H1 (cell line): ENCODE measurements around the gene NDUFB6. TPM values are rescaled to one million over a fixed set of nuclear protein-coding genes. Genes with fewer than 3 reads are reported as not detected.

Experiments used
- CTCF ChIA-PET: fragments of 300-600 bp; sonication (Branson Sonifier 250); formaldehyde crosslinking; loops from one replicate; lab custom pipeline; 2021; ENCODE audit not compliant: partially characterized antibody; lab: Charles Lee
- POLR2A ChIA-PET: fragments of 300-600 bp; sonication (Branson Sonifier 250); formaldehyde crosslinking; loops from one replicate; lab custom pipeline; 2021; ENCODE audit warnings: inconsistent platforms; ENCODE audit not compliant: partially characterized antibody; lab: Charles Lee
- DNase-seq, 2 experiments: peaks; one replicate each; pipeline versions ENCODE4 v3.0.0 to v3.0.0-alpha.2; 2010 to 2022; ENCODE audit warnings: low spot score in 2 of 2, low read depth in 1 of 2, mixed read lengths in 1 of 2
- FAIRE-seq: peaks from 2 replicates; lab custom pipeline; 2011; peaks lifted over from hg19 to GRCh38; lab: Jason Lieb, UNC
- H2AFZ ChIP-seq: 2 replicates; pipeline ENCODE4 v1.8.1; 2012; ENCODE audit warnings: low read length, inconsistent platforms
- H2AK5ac ChIP-seq: 2 replicates; pipeline ENCODE4 v1.6.1; 2013; ENCODE audit warnings: low read depth, low read length
- H2BK120ac ChIP-seq: replicated peaks from 2 replicates; pipeline ENCODE3; 2013; ENCODE audit warnings: low read depth, low read length, inconsistent platforms
- H2BK12ac ChIP-seq: 2 replicates; pipeline ENCODE4 v1.6.1; 2013; ENCODE audit warnings: low read depth, low read length
- H2BK15ac ChIP-seq: 2 replicates; pipeline ENCODE4 v1.6.1; 2013; ENCODE audit warnings: low read length
- H2BK20ac ChIP-seq: 2 replicates; pipeline ENCODE4 v1.6.1; 2013; ENCODE audit warnings: low read length
- H2BK5ac ChIP-seq: 2 replicates; pipeline ENCODE4 v1.6.1; 2013; ENCODE audit warnings: low read depth, low read length
- H3K14ac ChIP-seq: 2 replicates; pipeline ENCODE4 v1.6.1; 2013; ENCODE audit warnings: inconsistent platforms; ENCODE audit not compliant: insufficient read length
- H3K18ac ChIP-seq: 2 replicates; pipeline ENCODE4 v1.6.1; 2013; ENCODE audit warnings: low read length; ENCODE audit errors: extremely low read depth
- H3K23ac ChIP-seq: 2 replicates; pipeline ENCODE4 v1.6.1; 2013; ENCODE audit warnings: inconsistent platforms; ENCODE audit not compliant: insufficient read length
- H3K23me2 ChIP-seq: 2 replicates; pipeline ENCODE4 v1.6.1; 2013; ENCODE audit warnings: low read depth, low read length
- H3K27ac ChIP-seq: 2 replicates; pipeline ENCODE4 v1.6.1; 2011; ENCODE audit warnings: low read depth, low read length, inconsistent platforms
- H3K27me3 ChIP-seq, 4 experiments: replicated peaks in 1 of 4; 1 replicate in 1 of 4; 2 replicates in 3 of 4; pipeline versions ENCODE4 v1.6.1 to v1.8.1; 2011 to 2013; ENCODE audit warnings: low read length in 3 of 4, mild to moderate bottlenecking in 3 of 4, inconsistent platforms in 2 of 4, mixed read lengths in 2 of 4, moderate library complexity in 1 of 4; ENCODE audit not compliant: control insufficient read depth in 3 of 4, insufficient read depth in 3 of 4; ENCODE audit errors: extremely low read depth in 1 of 4
- H3K36me3 ChIP-seq, 4 experiments: 2 replicates each; pipeline versions ENCODE4 v1.6.1 to v1.8.1; 2011 to 2013; ENCODE audit warnings: mild to moderate bottlenecking in 4 of 4, low read length in 3 of 4, moderate library complexity in 2 of 4, control low read depth in 1 of 4, inconsistent platforms in 1 of 4; ENCODE audit not compliant: insufficient read depth in 4 of 4, control insufficient read depth in 2 of 4
- H3K4ac ChIP-seq: replicated peaks from 2 replicates; pipeline ENCODE3; 2013; ENCODE audit warnings: low read length, low read depth, mixed read lengths, inconsistent platforms; ENCODE audit not compliant: insufficient read length
- H3K4me1 ChIP-seq, 4 experiments: replicated peaks in 1 of 4; 1 replicate in 1 of 4; 2 replicates in 3 of 4; pipeline versions ENCODE4 v1.6.1 to v1.8.1; 2011 to 2013; ENCODE audit warnings: low read length in 3 of 4, inconsistent platforms in 2 of 4, mixed read lengths in 1 of 4; ENCODE audit not compliant: insufficient read depth in 4 of 4, control insufficient read depth in 3 of 4
- H3K4me2 ChIP-seq, 2 experiments: 2 replicates each; pipeline versions ENCODE4 v1.6.1 to v1.8.1; 2011 to 2013; ENCODE audit warnings: low read depth in 2 of 2, low read length in 2 of 2, control low read depth in 1 of 2, inconsistent platforms in 1 of 2, mild to moderate bottlenecking in 1 of 2; ENCODE audit not compliant: insufficient read depth in 1 of 2
- H3K4me3 ChIP-seq, 4 experiments: fragments of 200-600, 300-600 bp in 1 of 4; sonication (generic), shearing (Covaris generic), sonication (Bioruptor Twin) in 1 of 4; 2 replicates each; pipeline versions ENCODE4 v1.5.1 to v1.8.1; 2011 to 2016; ENCODE audit warnings: low read length in 4 of 4, low read depth in 3 of 4, control low read depth in 2 of 4, inconsistent platforms in 2 of 4, mild to moderate bottlenecking in 2 of 4, mixed read lengths in 1 of 4, moderate library complexity in 1 of 4; ENCODE audit not compliant: insufficient read depth in 2 of 4; ENCODE audit errors: extremely low read depth in 1 of 4
- H3K56ac ChIP-seq: replicated peaks from 2 replicates; pipeline ENCODE3; 2013; ENCODE audit warnings: low read depth, mild to moderate bottlenecking, mixed read lengths, low read length, inconsistent platforms; ENCODE audit not compliant: insufficient read length
- H3K79me1 ChIP-seq: 2 replicates; pipeline ENCODE4 v1.6.1; 2013; ENCODE audit warnings: low read depth, low read length, control low read depth
- H3K79me2 ChIP-seq, 2 experiments: 2 replicates each; pipeline versions ENCODE4 v1.6.1 to v1.8.1; 2012 to 2013; ENCODE audit warnings: low read length in 2 of 2, mild to moderate bottlenecking in 2 of 2, inconsistent platforms in 1 of 2; ENCODE audit not compliant: insufficient read depth in 2 of 2, control insufficient read depth in 1 of 2
- H3K9ac ChIP-seq, 4 experiments: replicated peaks in 1 of 4; 1 replicate in 1 of 4; 2 replicates in 3 of 4; pipeline versions ENCODE4 v1.6.1 to v1.8.1; 2011 to 2013; ENCODE audit warnings: low read depth in 3 of 4, low read length in 3 of 4, control low read depth in 2 of 4, mild to moderate bottlenecking in 2 of 4, moderate library complexity in 2 of 4, inconsistent platforms in 1 of 4; ENCODE audit errors: extremely low read depth in 1 of 4
- H3K9me3 ChIP-seq, 2 experiments: 2 replicates each; pipeline versions ENCODE4 v1.6.1 to v1.8.1; 2012 to 2013; ENCODE audit warnings: mild to moderate bottlenecking in 2 of 2, moderate library complexity in 2 of 2, control low read depth in 1 of 2, inconsistent platforms in 1 of 2, low read depth in 1 of 2, low read length in 1 of 2, mixed read lengths in 1 of 2; ENCODE audit not compliant: insufficient read depth in 2 of 2
- H4K20me1 ChIP-seq, 2 experiments: replicated peaks in 1 of 2; 2 replicates each; pipeline versions ENCODE3 to v1.8.1; 2011 to 2013; ENCODE audit warnings: inconsistent platforms in 2 of 2, low read length in 2 of 2, mild to moderate bottlenecking in 1 of 2; ENCODE audit not compliant: insufficient read depth in 2 of 2, control insufficient read depth in 1 of 2
- H4K5ac ChIP-seq: 2 replicates; pipeline ENCODE4 v1.6.1; 2013; ENCODE audit warnings: low read length, low read depth, mixed read lengths, inconsistent platforms; ENCODE audit not compliant: insufficient read length
- H4K8ac ChIP-seq: 2 replicates; pipeline ENCODE4 v1.8.0; 2013; ENCODE audit warnings: mild to moderate bottlenecking, moderate library complexity, low read length, inconsistent platforms; ENCODE audit not compliant: insufficient read depth; ENCODE audit errors: extremely low read depth
- H4K91ac ChIP-seq: replicated peaks from 2 replicates; pipeline ENCODE3; 2013; ENCODE audit warnings: low read length, mixed read lengths, inconsistent platforms; ENCODE audit not compliant: insufficient read length
- CHD1 ChIP-seq: IDR thresholded peaks from 2 replicates; pipeline ENCODE4 v1.6.1; 2012; ENCODE audit warnings: low read depth, low read length, improper control_type of control experiment
- CTBP2 ChIP-seq: IDR thresholded peaks from 2 replicates; pipeline ENCODE4 v1.7.0; 2011; ENCODE audit warnings: borderline replicate concordance, mild to moderate bottlenecking, moderate library complexity, mixed read lengths, low read length; ENCODE audit not compliant: insufficient read depth, insufficient read length
- EP300 ChIP-seq, 2 experiments: IDR thresholded peaks; 1 replicate in 1 of 2; 2 replicates in 1 of 2; pipeline ENCODE4 v1.6.1; 2011 to 2012; ENCODE audit warnings: low read depth in 2 of 2, low read length in 2 of 2, mild to moderate bottlenecking in 2 of 2, borderline replicate concordance in 1 of 2, inconsistent platforms in 1 of 2, moderate library complexity in 1 of 2
- RBBP5 ChIP-seq: IDR thresholded peaks from 2 replicates; pipeline ENCODE4 v1.7.1; 2012; ENCODE audit warnings: low read depth, mild to moderate bottlenecking, inconsistent platforms, low read length, moderate library complexity, borderline replicate concordance
- RXRA ChIP-seq: IDR thresholded peaks from 2 replicates; pipeline ENCODE4 v1.6.1; 2011; ENCODE audit warnings: low read depth, mild to moderate bottlenecking, low read length, moderate library complexity; ENCODE audit not compliant: insufficient read depth
- SAP30 ChIP-seq: fragments of 300-600 bp; sonication (generic); IDR thresholded peaks from 2 replicates; pipeline ENCODE4 v1.7.1; 2012; ENCODE audit warnings: low read length, moderate library complexity, mild to moderate bottlenecking, inconsistent platforms; ENCODE audit not compliant: insufficient read depth, insufficient replicate concordance
- SIN3A ChIP-seq, 2 experiments: IDR thresholded peaks in 1 of 2; conservative IDR thresholded peaks in 1 of 2; 2 replicates each; pipeline ENCODE4 v1.6.1; 2011 to 2012; ENCODE audit warnings: low read length in 2 of 2, improper control_type of control experiment in 1 of 2, low read depth in 1 of 2, mild to moderate bottlenecking in 1 of 2
- SP1 ChIP-seq: IDR thresholded peaks from 2 replicates; pipeline ENCODE4 v1.6.1; 2011; ENCODE audit warnings: low read depth, low read length
- TAF7 ChIP-seq: optimal IDR thresholded peaks from 2 replicates; pipeline ENCODE3; 2011; ENCODE audit warnings: low read depth, mild to moderate bottlenecking, inconsistent platforms, low read length, moderate library complexity, borderline replicate concordance
- WGBS, 2 experiments: shearing (Covaris generic) in 1 of 2; methylation state at CpG; one replicate each; pipeline versions ENCODE4 v1.1.6 to v1.1.7; 2013 to 2015; ENCODE audit warnings: low lambda C conversion rate in 2 of 2, mixed read lengths in 2 of 2, inconsistent platforms in 1 of 2, low coverage in 1 of 2, missing lambda C conversion rate in 1 of 2; ENCODE audit not compliant: insufficient replicate concordance in 2 of 2, insufficient coverage in 1 of 2, insufficient read length in 1 of 2; ENCODE audit errors: extremely low coverage in 1 of 2, missing lambda C conversion rate in 1 of 2; 5-methylcytosine and 5-hydroxymethylcytosine counted together
- polyA plus RNA-seq, 7 experiments: library from polyadenylated mRNA; depleted of rRNA in 3 of 7; stranded (reverse) in 5 of 7; unstranded in 2 of 7; fragments of >200 nt in 5 of 7; fragments of 200-250 nt in 2 of 7; gene quantifications; 1 replicate in 5 of 7; 2 replicates in 1 of 7; 4 replicates in 1 of 7; pipeline versions ENCODE4 v1.2.1 to v1.2.3, GENCODE V29; 2011 to 2013; ENCODE audit warnings: missing spikeins in 2 of 7, mixed read lengths in 2 of 7
- total RNA-seq: library from RNA; stranded (reverse); fragmentation: NEBNext Ultra II Directional; extraction: Animal tissue kit (Norgen Biotek cat#: 25700); gene quantifications from 2 replicates; pipeline ENCODE4 v1.2.1, GENCODE V29; 2021
- TF ChIP-seq, protein P1 (sequence below), 3 experiments: IDR thresholded peaks; 1 replicate in 2 of 3; 2 replicates in 1 of 3; pipeline versions ENCODE4 v1.5.1 to v1.6.1; 2011; ENCODE audit warnings: low read length in 3 of 3, mild to moderate bottlenecking in 3 of 3, inconsistent platforms in 2 of 3, low read depth in 1 of 3, moderate library complexity in 1 of 3; ENCODE audit not compliant: insufficient read depth in 1 of 3; ENCODE audit errors: control extremely low read depth in 1 of 3

The NDUFB6 gene
- total and polyA plus RNA-seq, 2 of the 8 experiments (the other 6 are each of a cell fraction or from before 2014, with no cell fraction given) = 55.8 to 61.4 TPM

GRCh38 chr9:32565967-32566366 is 7.0 kb downstream of the NDUFB6 start:
- Histone ChIP-seq H4K5ac (no peak overlapping the region), H3K14ac (no peak overlapping the region), H3K4ac (no peak overlapping the region), H2BK5ac (no peak overlapping the region), H3K79me2 (peaks cover 0 to 20% of the 10 kb centered on the region in 2 experiments; a peak in 2 of 4 replicates), H3K4me1 (no peaks in the 10 kb centered on the region), H3K9ac (no peak overlapping the region), H3K79me1 (peaks cover 4% of the 10 kb centered on the region), H4K91ac (no peak overlapping the region), H3K23me2 (no peaks in the 10 kb centered on the region), H2BK15ac (no peak overlapping the region), H2AFZ (no peak overlapping the region), H3K56ac (no peak overlapping the region), H4K20me1 (peaks cover 0 to 9% of the 10 kb centered on the region in 2 experiments), H4K8ac (no peak overlapping the region), H2BK20ac (no peak overlapping the region), H3K4me2 (no peak overlapping the region), H3K18ac (no peak overlapping the region), H3K23ac (no peak overlapping the region), H2BK12ac (no peak overlapping the region), H3K9me3 (no peaks in the 10 kb centered on the region), H2BK120ac (no peak overlapping the region), H2AK5ac (no peak overlapping the region), H3K4me3 (no peak overlapping the region), H3K27ac (no peak overlapping the region), H3K27me3 (no peaks in the 10 kb centered on the region), H3K36me3 (peaks cover 0 to 16% (median 9%) of the 10 kb centered on the region in 4 experiments; a peak in 5 of 8 replicates)
- POLR2A ChIA-PET = interaction anchor here (1.4 to 4.1 kb wide), 3 partner anchors 10 to 15 kb away, joined by 3 to 18 read pairs (median 3); partner anchors contain the start of gene SMIM27
- no peak for FAIRE-seq
- CTCF ChIA-PET = interaction anchor here (0.5 to 5.6 kb wide), 7 partner anchors 9 to 442 kb away, joined by 3 to 49 read pairs (median 4); partner anchors contain the start of gene TMEM215
- WGBS, 2 experiments = 95% methylated on average over 6 of the region's 6 CpGs; no CpG with 5 or more reads in 1 of the 2 experiments
- DNase-seq = no peak
- TF ChIP-seq SP1 = no peak
- no peak for TF ChIP-seq SIN3A (conservative IDR thresholded peaks at IDR 0.05 in 1 of 2, IDR thresholded peaks at IDR 0.05 in 1 of 2; ENCODE audit: low read depth in 1 of 2, low read length in 2 of 2)
- no peak for TF ChIP-seq RBBP5
- no peak for TF ChIP-seq CTBP2
- TF ChIP-seq SAP30 = no peak
- no peak for TF ChIP-seq EP300 (IDR thresholded peaks at IDR 0.05; ENCODE audit: borderline replicate concordance in 1 of 2, low read depth in 2 of 2, low read length in 2 of 2)
- no peak for TF ChIP-seq RXRA
- no peak for TF ChIP-seq TAF7
- TF ChIP-seq, protein P1, sequence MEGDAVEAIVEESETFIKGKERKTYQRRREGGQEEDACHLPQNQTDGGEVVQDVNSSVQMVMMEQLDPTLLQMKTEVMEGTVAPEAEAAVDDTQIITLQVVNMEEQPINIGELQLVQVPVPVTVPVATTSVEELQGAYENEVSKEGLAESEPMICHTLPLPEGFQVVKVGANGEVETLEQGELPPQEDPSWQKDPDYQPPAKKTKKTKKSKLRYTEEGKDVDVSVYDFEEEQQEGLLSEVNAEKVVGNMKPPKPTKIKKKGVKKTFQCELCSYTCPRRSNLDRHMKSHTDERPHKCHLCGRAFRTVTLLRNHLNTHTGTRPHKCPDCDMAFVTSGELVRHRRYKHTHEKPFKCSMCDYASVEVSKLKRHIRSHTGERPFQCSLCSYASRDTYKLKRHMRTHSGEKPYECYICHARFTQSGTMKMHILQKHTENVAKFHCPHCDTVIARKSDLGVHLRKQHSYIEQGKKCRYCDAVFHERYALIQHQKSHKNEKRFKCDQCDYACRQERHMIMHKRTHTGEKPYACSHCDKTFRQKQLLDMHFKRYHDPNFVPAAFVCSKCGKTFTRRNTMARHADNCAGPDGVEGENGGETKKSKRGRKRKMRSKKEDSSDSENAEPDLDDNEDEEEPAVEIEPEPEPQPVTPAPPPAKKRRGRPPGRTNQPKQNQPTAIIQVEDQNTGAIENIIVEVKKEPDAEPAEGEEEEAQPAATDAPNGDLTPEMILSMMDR (IDR thresholded peaks at IDR 0.05; ENCODE audit: control extremely low read depth in 1 of 3, insufficient read depth in 1 of 3, low read depth in 1 of 3, low read length in 3 of 3) = no peak
- TF ChIP-seq CHD1 = no peak
